Stomach (tissue), 4 donors: ENCODE data around the gene RAD51D.

Source experiments
- CTCF ChIP-seq, 7 experiments: fragments of 450-650 bp in 4 of 7; fragments of 200-600 bp in 3 of 7; sonication (generic) in 3 of 7; IDR thresholded peaks; one replicate each; pipeline ENCODE4 v1.5.1; 2016 to 2019; ENCODE audit warnings: antibody characterized with exemption in 7 of 7, control low read depth in 2 of 7, mild to moderate bottlenecking in 1 of 7
- POLR2A ChIP-seq, 4 donors: fragments of 450-650 bp; IDR thresholded peaks; one replicate each; pipeline ENCODE4 v1.6.1; 2016; ENCODE audit warnings: antibody characterized with exemption in 4 of 4, control low read depth in 2 of 4, mild to moderate bottlenecking in 1 of 4, moderate library complexity in 1 of 4
- POLR2AphosphoS5 ChIP-seq, 3 donors: sonication (generic); formaldehyde crosslinking; IDR thresholded peaks; one replicate each; pipeline ENCODE4 v1.6.1; 2016; ENCODE audit warnings: antibody characterized with exemption in 3 of 3

DNA sequence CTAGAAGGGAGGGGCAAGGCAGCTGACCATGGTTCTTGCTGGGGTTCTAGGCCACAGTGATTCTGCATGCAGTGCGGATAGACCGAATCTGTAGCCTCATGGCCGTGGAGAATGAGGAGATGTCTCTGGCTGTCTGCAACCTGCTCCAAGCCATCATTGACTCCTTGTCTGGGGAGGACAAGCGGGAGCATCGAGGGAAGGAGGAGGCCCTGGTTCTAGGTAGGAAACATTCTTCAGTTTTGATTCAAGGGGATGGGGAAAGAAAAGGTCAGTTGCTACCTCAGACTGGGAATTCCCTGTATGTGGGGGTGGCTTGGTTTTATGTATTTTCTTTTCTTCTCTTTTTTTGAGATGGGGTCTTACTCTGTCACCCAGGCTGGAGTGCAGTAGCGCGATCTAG lies 35.6 kb upstream of the RAD51D start:
- TF ChIP-seq CTCF (IDR thresholded peaks at IDR 0.05) (no peak), POLR2AphosphoS5 (IDR thresholded peaks at IDR 0.05) (no peak), POLR2A (IDR thresholded peaks at IDR 0.05) (no peak)
